K562 (cell line): ENCODE results near the gene ZAP70. TPM values are rescaled to one million over a fixed set of nuclear protein-coding genes. Genes with fewer than 3 reads are reported as not detected.

Experiments
- CHAMP1 ChIP-seq: fragments of 450-650 bp; IDR thresholded peaks from 2 replicates; pipeline ENCODE4 v1.6.1; 2016; ENCODE audit warnings: mild to moderate bottlenecking
- ETS2 ChIP-seq: IDR thresholded peaks from 2 replicates; pipeline ENCODE4 v1.6.1; 2016; ENCODE audit warnings: borderline replicate concordance, missing genetic modification characterization, mild to moderate bottlenecking, moderate library complexity, missing compliant biosample characterization; ENCODE audit not compliant: poor library complexity, severe bottlenecking
- FOXK2 ChIP-seq, 2 experiments: fragments of 450-650 bp; IDR thresholded peaks in 1 of 2; conservative IDR thresholded peaks in 1 of 2; 2 replicates each; pipeline ENCODE4 v1.6.1; 2016; ENCODE audit warnings: low read depth in 2 of 2, mild to moderate bottlenecking in 1 of 2
- GTF3C2 ChIP-seq: IDR thresholded peaks from 3 replicates; pipeline ENCODE4 v1.6.1; 2011; ENCODE audit warnings: borderline replicate concordance, mild to moderate bottlenecking, moderate library complexity; ENCODE audit not compliant: insufficient read length; ENCODE audit errors: extremely low read depth
- HDAC8 ChIP-seq: fragments of 450-650 bp; IDR thresholded peaks from 2 replicates; pipeline ENCODE4 v1.6.1; 2016; ENCODE audit warnings: mild to moderate bottlenecking, missing genetic modification characterization, moderate library complexity, missing compliant biosample characterization
- KLF6 ChIP-seq: fragments of 250-450 bp; sonication (Bioruptor Pico); IDR thresholded peaks from 2 replicates; pipeline ENCODE4 v1.4.0; 2020; ENCODE audit warnings: mild to moderate bottlenecking, moderate library complexity, borderline replicate concordance
- LCOR ChIP-seq: sonication (generic); formaldehyde crosslinking; IDR thresholded peaks from 2 replicates; pipeline ENCODE4 v1.8.0; 2022; ENCODE audit warnings: mild to moderate bottlenecking, missing genetic modification reagents
- POLR2B ChIP-seq: fragments of 450-650 bp; IDR thresholded peaks from 2 replicates; pipeline ENCODE4 v1.6.1; 2018; ENCODE audit warnings: low read depth; ENCODE audit not compliant: partially characterized antibody
- POLR2H ChIP-seq: IDR thresholded peaks from 2 replicates; pipeline ENCODE4 v1.6.1; 2016; ENCODE audit warnings: missing genetic modification characterization, low read depth, mild to moderate bottlenecking, control low read depth, missing compliant biosample characterization, moderate library complexity
- RBM25 ChIP-seq: fragments of 200-400 bp; formaldehyde crosslinking; IDR thresholded peaks from 2 replicates; pipeline ENCODE4 v1.6.1; 2018; ENCODE audit warnings: low read length, low read depth, moderate library complexity; ENCODE audit not compliant: severe bottlenecking
- RFX5 ChIP-seq: IDR thresholded peaks from 2 replicates; pipeline ENCODE4 v1.6.1; 2011; ENCODE audit warnings: low read depth, mild to moderate bottlenecking, improper control_type of control experiment, low read length
- TBL1XR1 ChIP-seq, 2 experiments: IDR thresholded peaks; 2 replicates each; pipeline ENCODE4 v1.6.1; 2012; ENCODE audit warnings: improper control_type of control experiment in 2 of 2, low read length in 2 of 2, mild to moderate bottlenecking in 1 of 2
- THRB ChIP-seq: fragments of 450-650 bp; formaldehyde crosslinking; conservative IDR thresholded peaks from 2 replicates; pipeline ENCODE4 v1.4.0; 2022; ENCODE audit warnings: mild to moderate bottlenecking, missing genetic modification characterization
- ZNF431 ChIP-seq: sonication (generic); formaldehyde crosslinking; IDR thresholded peaks from 2 replicates; pipeline ENCODE4 v1.8.0; 2022; ENCODE audit warnings: mild to moderate bottlenecking, missing genetic modification reagents
- ZSCAN29 ChIP-seq: fragments of 450-650 bp; IDR thresholded peaks from 2 replicates; pipeline ENCODE4 v1.6.1; 2017
- polyA plus RNA-seq, 8 experiments: library from polyadenylated mRNA; depleted of rRNA in 4 of 8; stranded (reverse) in 5 of 8; unstranded in 3 of 8; fragments of >200 nt; fragmentation: Nextera tagmentation in 2 of 8; fragmentation: Illumina TruSeq in 1 of 8; extraction: Ambion mirVana in 2 of 8; extraction: Trizol in 1 of 8; gene quantifications; 2 replicates each; pipeline versions ENCODE4 v1.2.1 to v1.2.3, GENCODE V29; 2011 to 2014; ENCODE audit warnings: inconsistent platforms in 1 of 8, missing spikeins in 1 of 8
- total RNA-seq, 7 experiments: library from RNA; depleted of rRNA in 6 of 7; stranded (reverse); fragments of >200 nt in 6 of 7; fragmentation: Illumina TruSeq in 2 of 7; extraction: Trizol in 2 of 7; gene quantifications; 2 replicates each; pipeline versions ENCODE4 v1.2.1 to v1.2.3, GENCODE V29; 2011 to 2021; ENCODE audit warnings: low replicate concordance in 1 of 7
- TF ChIP-seq, protein P1 (sequence below): fragments of 250-450 bp; sonication (Bioruptor Pico); IDR thresholded peaks from 2 replicates; pipeline ENCODE4 v1.9.0; 2021; ENCODE audit warnings: mild to moderate bottlenecking, inconsistent platforms

The ZAP70 gene
- total and polyA plus RNA-seq, 9 of the 15 experiments (the other 6 are each of a cell fraction or from before 2014, with no cell fraction given) = 0.06 to 0.80 (median 0.21) TPM; not detected in 1

GRCh38 chr2:97663962-97664635 lies 49.3 kb upstream of the ZAP70 start, which contains the start of gene ACTR1B (continued):
- TF ChIP-seq THRB (CRISPR knock-in tag) (no peak), HDAC8 (tag) (no peak), GTF3C2 (no peak), POLR2H (tag) (peak; percentile 79), RFX5 (peak; percentile 90), KLF6 (CRISPR knock-in tag) (no peak), ZNF431 (no peak), RBM25 (peak; percentile 97), CHAMP1 (no peak), FOXK2 (conservative IDR thresholded peaks at IDR 0.05 in 1 of 2, IDR thresholded peaks at IDR 0.05 in 1 of 2; ENCODE audit: low read depth in 2 of 2) (peak in 1 of 2 experiments; percentile 52; a peak in 1 of 4 replicates), ETS2 (tag) (no peak), POLR2B (peak; percentile 73), ZSCAN29 (no peak), LCOR (CRISPR knock-in tag) (peak; percentile 68; the same call in 1 of the 2 replicates), TBL1XR1 (IDR thresholded peaks at IDR 0.05; ENCODE audit: low read length in 2 of 2) (0 out of 4 replicates have a peak, but pooled peaks of 1 of the 2 experiments have one; percentile 26)
- TF ChIP-seq, protein P1, sequence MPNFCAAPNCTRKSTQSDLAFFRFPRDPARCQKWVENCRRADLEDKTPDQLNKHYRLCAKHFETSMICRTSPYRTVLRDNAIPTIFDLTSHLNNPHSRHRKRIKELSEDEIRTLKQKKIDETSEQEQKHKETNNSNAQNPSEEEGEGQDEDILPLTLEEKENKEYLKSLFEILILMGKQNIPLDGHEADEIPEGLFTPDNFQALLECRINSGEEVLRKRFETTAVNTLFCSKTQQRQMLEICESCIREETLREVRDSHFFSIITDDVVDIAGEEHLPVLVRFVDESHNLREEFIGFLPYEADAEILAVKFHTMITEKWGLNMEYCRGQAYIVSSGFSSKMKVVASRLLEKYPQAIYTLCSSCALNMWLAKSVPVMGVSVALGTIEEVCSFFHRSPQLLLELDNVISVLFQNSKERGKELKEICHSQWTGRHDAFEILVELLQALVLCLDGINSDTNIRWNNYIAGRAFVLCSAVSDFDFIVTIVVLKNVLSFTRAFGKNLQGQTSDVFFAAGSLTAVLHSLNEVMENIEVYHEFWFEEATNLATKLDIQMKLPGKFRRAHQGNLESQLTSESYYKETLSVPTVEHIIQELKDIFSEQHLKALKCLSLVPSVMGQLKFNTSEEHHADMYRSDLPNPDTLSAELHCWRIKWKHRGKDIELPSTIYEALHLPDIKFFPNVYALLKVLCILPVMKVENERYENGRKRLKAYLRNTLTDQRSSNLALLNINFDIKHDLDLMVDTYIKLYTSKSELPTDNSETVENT = peak; percentile 34; the same call in 1 of the 2 replicates
